LNCAP (cell line): Measurements from ENCODE around the gene RARA.
A peak's percentile ranks its signal among the peaks of the same experiment; 100 is the strongest.

Experiments
- TF ChIP-seq, protein P1 (sequence below): fragments of 450-650 bp; IDR thresholded peaks from 2 replicates; pipeline ENCODE4 v1.5.1; 2017; ENCODE audit warnings: mild to moderate bottlenecking

The RARA gene

DNA sequence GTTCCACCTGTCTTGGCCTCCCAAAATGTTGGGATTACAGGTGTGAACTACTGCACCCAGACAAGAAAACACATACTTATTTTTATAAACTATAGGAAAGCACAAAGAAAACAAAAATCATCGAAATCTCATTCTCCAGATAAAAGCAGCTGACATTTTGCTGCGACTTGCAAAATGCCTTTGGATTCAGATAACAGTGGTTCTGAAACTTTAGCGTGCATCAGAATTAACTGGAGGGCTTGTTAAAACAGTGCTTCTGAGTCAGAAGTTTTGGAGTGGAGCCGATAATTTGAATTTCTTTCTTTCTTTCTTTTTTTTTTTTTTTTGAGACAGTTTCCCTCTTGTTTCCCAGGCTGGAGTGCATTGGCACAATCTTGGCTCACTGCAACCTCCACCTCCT, 73.3 kb downstream of the RARA start:
- TF ChIP-seq, protein P1, sequence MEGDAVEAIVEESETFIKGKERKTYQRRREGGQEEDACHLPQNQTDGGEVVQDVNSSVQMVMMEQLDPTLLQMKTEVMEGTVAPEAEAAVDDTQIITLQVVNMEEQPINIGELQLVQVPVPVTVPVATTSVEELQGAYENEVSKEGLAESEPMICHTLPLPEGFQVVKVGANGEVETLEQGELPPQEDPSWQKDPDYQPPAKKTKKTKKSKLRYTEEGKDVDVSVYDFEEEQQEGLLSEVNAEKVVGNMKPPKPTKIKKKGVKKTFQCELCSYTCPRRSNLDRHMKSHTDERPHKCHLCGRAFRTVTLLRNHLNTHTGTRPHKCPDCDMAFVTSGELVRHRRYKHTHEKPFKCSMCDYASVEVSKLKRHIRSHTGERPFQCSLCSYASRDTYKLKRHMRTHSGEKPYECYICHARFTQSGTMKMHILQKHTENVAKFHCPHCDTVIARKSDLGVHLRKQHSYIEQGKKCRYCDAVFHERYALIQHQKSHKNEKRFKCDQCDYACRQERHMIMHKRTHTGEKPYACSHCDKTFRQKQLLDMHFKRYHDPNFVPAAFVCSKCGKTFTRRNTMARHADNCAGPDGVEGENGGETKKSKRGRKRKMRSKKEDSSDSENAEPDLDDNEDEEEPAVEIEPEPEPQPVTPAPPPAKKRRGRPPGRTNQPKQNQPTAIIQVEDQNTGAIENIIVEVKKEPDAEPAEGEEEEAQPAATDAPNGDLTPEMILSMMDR, result no peak

DNA sequence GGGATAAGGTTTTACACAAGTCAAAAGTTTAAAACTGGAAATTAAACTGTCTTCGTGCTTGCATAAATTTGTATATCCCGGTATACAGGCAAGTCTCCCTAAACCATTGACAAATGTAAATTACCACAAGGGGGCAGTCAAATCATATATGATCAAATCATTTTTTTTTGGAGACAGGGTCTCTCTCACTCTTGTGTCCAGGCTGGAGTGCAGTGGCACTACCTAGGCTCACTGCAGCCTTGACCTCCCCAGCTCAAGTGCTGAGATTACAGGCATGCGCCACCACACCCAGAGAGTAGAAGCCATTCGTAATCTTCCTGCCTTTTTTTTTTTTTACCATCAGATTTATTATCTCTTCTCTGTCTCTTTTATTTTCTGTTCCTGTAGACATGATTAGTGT, 90.2 kb downstream of the RARA start:
- TF ChIP-seq, protein P1, result peak; percentile 65

DNA sequence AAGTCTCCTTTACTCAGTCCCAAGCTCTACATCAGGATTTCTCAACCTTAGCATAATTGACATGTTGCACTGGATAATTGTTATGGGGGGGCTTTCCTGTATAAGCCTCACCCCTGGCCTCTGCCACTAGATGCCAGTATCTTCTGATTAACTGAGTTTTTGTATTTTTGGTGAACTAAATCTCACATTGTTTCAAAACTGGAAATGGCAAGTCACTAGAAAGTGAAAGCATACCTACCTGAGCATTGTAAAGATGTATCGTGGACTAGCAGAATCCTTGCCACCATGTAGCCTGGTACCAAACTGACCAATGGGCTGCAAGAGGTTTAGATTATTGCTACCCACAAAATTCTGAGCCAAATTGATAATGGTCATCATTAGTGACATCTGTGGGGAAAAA, 93.7 kb downstream of the RARA start:
- TF ChIP-seq, protein P1, result no peak

DNA sequence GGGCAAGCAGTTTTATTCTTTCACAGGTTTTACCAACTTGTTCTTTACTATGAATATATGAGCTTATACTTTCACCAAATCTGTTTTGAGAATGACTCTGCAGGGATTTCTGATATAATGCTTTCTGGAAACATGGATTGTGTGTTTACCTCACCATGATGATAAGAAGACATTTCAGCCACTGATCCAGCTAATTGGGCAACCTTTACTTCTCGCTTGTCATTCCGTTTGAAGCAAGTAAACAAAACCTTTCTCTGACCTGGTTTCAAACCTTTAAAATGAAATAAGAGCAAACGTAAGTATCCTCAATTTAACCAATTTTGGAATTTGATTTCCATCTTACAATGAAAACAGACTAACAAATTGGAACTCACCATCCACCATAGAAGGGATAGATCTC, 95.0 kb downstream of the RARA start:
- TF ChIP-seq, protein P1, result no peak
